ENCODE measurements around the gene HOXA9.

HOXA9 gene

DNA sequence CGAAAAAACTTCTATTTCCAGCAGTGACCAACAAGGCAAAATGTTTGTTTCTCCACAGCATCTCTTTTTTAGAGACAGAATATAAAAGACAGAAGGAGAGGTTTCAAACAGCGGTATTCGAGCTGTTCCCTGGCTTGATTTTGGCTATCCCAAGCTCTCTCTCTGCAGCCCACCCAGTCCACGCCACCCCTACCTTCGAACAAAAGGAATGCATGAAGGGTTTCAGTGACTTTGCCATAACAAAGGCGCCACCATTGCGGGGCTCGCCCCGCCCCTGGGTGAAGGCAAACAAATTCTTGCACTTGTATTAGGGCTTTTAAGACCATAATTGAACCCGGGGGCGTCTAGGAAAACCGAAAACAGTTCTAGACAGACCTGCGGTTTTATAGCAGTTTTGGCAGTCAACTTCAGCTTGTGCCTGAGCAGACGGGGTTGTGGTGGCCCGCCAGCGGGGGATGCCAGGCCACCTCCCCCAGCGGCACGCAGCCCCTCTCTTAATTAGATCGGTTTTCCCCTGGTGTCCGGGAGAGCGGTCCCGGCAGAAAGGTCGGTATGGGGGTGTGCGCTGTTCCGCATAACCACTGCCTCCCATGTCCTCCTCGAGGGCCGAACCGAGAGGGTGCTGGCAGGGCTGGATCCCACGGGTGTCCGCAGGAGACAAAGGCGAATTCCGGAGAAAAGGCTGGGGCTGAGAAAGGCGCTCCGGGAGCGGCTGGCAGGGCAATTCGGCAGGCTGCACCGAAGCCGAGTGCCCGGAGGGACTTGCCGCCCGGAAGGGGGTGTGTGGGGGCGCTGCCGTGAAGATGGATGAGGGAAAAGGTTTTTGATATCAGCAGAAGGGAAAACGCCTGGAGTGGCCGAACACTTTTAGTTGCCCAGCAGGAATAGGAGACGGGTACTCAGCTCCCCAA lies 22.4 kb upstream of the HOXA9 start:
- DNase-seq, result no peak

DNA sequence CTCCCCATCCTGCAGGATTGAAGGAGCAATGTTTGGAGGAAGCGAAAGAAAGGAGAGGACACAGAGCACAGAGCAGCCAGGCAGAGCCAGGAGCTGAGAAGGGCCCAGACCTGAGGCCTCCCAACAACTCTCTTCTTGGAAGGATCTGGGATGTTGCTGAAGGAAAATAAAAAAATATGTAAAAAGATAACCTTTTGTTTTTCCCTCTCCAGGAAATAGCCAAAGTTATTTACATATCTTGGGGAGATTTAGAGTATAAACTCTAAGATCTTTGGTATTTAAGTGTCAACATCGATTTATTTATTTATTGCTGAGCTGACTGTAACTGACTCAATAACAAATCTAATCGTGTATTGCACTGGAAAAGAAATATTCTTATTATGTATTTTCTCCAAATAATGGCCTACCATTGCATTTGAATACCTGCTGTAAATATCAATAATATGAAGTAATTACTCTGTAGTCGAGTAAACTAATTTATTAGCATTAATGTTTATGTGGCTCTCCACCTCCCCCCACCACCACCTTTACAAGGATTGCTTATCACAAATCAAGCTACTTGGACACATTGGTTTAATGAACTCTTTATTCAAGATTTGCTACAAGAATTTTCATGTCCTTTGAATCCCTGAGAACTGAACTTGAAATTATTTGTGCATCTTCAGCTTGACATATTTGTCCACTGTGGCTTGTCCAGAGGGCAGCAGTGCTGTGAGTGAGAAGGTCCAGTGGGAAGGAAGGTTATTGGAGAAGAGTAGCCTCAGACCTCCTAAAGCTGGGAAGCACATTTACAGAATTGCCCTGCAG lies 21.5 kb upstream of the HOXA9 start:
- DNase-seq, result no peak

DNA sequence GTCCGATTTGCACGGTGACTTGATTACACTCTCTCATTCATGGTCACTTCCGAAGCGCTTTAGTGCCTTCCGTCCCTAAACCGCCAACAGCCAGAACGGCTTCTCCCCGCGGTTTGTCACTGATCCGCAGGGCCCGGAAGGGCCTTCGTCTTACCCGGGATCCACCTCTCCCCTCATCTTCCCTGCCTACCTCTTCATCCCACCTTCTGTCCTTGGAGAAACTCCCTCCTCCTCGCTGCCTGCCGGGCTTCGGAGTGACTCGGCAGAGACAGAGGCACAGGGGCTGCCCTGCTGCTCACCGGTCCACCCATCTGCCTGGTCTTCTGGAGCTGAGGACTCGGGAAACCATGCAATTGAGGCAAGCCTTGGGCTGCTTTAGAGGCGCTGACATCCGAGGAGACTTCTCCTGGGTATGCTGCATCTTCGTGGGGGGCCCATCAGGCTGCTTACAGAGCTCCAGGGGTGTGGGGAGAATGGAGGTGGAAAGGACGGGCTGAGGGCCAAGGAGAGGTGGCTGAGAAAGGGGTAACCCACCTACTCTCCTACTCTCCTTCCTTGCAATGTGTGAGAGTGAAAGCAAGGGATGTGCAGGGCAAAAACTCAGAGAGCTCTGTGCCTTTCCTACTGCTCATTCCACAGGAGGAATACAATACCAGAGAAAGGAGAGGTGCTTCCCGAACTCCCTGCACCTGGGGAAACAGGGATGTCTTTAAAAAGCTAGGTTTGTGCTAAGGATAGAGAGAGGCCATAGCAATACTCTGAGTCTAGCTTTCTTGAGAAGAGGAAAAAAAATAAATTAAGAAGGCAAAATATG lies 20.7 kb upstream of the HOXA9 start:
- no peak for DNase-seq

DNA sequence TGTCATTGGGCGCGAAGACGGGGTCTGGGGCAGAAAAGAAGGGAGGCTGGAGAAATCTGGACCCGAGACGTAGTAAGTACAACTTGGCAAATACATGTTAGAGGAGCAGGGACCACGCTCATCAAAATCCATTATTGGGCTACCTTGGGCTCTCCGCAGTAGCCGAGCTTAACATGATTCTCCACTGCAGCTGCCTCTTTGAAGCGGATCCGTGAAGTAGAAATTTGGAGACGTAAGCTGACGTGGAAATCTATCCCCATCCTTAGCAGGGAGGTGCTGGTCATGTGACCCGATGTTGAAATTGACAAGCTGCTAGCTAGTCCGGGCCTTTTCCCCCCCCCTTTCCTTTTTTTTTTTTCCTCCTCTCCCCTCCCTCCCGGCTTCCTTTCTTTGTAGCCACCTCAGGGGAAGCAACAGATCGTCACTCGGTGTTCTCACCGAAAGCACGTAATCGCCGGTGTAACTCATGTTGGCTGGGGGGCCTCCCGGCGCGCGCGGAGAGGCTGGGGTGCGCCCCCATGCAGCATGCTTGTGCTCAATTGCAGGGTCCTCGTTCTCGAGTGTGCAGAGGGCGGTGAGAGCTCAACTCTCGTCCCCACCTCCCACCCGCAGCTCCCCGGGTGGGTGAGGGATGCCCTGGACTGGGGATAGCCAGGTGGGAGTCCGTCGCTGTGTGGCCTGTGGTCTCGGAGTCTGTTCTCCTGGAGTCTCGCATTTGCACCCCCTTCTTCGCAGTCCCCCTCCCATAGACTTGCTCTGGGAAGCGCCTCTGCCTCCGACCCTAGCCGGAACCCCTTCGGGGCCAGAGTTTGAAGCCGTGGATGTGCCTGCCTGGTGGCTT lies 19.9 kb upstream of the HOXA9 start, which contains the start of gene HOXA11:
TSS of gene HOXA11 (minus strand) at position 220 of the 841 bp plus-strand sequence. CDS start at position 132, 88 bp downstream.
- no peak for DNase-seq

DNA sequence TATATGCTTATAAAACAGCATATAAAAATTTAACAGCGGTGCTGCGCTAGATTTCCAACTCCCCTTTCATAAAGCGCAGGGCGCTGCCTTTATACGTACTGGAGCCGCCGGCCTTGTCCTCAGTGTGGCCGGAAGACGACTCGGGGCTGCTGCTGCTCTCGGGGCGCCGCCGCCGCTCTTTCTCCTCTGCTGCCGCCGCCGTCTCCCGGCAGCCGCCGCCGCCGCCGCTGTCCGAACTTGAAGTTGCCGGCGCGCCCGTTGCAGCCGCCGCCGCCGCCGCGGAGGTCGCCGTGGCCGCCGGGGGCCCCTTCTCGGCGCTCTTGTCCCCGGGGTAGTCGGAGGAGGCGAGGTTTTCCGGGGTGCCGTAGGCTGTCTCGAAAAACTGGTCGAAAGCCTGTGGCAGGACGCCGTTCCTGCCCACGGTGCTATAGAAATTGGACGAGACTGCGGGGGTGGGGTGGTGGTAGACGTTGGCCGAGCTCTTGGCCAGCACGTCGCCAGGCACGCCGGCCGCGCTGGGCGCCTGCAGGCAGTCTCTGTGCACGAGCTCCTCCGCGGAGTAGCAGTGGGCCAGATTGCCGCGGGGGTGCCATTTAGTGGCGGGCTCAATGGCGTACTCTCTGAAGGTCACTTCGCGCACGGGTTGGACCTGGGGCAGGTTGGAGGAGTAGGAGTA lies 19.1 kb upstream of the HOXA9 start:
- DNase-seq, result no peak

DNA sequence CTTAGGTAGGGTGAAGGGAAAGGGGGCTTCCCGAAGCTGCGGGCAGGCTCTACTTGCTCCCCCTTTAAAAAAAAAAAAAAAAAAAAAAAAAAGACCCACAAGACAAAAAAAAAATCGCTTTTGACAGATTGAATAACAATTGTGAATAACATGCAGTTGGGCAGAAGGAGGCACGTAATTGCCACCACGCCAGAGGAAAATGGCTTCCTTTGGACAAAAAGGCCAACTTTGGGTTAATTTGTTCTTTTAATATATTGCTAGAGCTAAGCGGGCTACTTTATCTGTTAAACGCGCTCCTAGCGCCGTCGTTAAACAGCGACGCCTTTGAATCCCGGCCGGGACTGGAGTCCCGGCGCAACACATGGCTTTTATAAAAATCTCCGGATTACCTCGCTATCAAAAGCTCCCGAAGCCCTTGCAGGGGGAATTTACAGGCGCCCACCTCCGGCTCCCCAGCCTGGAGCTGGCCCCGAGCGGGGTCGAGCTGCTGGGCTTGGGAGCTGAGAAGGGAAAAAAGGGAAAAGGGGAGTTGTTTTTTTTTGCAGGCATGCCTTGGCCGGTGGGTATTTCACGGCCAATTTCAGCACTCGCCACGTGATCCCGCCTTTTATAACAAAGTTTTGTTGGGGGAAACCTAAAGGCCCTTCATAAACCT lies 18.5 kb upstream of the HOXA9 start:
- DNase-seq, result no peak

DNA sequence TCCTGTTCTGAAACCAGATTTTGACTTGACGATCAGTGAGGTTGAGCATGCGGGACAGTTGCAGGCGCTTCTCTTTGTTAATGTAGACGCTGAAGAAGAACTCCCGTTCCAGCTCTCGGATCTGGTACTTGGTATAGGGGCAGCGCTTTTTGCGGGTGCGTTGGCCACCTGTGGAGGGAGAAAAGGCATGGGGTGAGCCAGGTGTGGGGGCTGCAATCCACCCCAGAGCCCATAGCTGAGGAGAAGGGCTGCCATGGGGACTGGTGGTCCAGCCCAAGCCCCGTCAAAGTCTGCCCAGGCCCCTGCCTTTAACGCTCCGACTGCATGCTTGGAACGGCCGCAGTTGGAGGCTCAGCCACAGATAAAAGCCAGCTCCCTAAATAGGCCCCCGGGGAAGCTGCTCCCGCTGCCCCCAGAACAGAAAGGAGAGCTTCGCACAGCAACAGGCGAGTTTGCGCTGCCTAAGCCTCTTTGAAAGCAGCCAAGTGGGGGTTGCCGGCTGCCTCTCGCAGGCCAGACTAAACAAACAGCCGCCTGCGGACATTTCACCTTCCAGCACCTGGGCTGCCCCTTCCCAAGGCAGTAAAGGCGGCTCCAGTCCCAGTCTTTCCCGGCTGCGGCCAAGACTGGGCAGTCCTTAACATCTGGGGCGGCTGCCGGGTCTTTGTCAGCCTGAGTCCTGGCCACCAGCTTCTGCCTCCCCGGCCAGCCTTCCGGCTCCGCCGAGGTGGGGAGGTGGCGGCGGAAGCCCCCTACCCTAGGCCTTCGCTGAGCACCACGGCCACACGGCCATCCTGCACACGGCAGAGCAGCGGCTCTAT lies 17.7 kb upstream of the HOXA9 start:
- peak; percentile 57 for DNase-seq

DNA sequence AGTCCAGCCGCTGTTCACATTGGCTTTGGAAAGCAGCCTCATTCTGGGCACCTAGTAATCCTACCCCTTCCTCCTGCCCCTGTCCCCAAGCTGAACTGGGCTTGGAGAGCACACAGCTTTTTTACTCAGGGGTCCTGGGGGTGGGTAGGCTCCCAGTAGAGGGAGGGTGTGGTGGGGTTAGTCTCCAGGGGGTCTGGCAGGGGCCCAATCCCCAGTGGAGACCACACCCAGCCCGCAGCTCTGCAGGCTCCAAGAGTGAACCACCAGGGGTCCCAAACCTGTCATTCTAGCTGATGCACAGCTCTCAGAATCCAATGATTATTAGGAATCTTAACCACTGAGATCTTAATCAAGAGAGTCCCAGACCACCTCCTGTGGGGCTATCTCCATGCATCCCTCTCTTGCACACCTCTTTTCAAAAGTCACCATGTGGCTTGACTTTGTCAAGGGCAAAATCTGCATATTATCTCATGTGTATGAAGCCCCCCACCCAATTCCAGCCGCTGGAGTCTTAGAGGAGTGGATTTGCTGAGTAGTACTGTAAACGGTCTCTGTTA lies 17.0 kb upstream of the HOXA9 start:
- no peak for DNase-seq

DNA sequence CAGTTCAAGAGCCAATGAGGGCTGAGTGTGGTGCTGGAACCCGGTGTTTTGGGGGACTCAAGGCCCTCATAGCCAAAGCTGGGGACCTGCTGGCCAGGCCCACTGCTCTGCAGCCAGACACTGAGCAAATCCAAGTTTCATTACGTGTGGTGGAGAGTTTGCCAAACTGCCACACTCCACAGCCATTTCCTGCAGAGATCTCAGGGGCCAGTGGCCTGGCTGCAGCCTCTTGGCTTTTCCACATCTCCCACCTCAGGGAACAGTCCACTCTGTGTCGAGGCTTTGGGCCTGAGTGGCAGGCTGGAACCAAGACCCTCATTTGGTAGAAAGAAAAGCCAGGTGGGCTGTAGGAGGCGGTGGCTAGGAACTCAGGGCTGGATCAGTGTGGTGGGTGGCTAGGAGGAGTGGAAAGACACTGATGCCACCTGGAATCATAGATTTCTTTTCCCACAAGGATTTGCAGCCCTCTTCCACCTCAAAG lies 16.5 kb upstream of the HOXA9 start:
- no peak for DNase-seq

DNA sequence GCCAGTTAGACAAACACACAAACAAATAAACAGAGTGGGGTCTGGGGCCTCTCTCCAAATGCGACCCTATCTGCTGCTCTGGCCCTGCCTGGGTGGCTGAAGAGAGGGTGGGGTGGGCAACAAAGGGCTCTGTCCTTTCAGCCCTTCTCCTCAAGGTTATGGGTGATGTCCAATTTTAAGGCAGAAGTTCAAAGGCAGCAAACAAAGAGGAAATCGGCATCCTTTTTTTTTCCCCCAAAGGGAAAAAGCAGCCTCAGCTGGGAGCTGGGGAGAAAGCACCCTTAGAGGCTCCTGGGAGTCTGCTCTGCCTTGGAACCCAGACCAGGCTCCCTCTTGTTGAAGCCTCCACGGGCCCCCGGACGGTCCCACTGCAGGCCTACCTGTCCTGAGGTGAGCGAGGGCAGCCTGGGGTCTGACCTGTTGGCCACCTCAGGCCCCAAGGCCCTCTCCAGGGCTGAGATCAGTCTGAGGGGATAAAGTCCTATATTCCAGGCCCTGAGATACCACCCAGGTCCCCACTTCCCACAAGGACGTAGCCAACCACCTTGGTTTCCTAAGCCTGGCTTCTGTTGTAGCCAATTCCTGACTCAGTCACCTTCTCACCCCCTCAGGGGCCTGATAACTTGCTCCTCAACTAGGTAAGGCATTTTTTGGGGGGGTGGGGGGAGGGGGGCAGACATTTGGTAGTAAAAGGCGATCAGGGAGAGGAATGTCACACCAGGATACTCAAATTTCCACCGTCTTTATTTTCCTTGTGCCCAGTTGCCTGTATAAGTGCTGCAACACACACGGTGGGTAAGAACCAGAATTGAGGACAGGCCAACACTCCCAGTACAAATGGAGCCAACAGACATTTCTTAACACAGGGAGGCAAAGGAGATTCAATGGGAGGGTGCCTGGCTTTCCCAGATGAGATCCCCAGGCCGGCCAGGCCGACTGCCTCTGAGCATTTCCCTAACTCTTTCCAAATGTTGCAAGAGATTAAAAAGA lies 15.4 kb upstream of the HOXA9 start:
- no peak for DNase-seq

DNA sequence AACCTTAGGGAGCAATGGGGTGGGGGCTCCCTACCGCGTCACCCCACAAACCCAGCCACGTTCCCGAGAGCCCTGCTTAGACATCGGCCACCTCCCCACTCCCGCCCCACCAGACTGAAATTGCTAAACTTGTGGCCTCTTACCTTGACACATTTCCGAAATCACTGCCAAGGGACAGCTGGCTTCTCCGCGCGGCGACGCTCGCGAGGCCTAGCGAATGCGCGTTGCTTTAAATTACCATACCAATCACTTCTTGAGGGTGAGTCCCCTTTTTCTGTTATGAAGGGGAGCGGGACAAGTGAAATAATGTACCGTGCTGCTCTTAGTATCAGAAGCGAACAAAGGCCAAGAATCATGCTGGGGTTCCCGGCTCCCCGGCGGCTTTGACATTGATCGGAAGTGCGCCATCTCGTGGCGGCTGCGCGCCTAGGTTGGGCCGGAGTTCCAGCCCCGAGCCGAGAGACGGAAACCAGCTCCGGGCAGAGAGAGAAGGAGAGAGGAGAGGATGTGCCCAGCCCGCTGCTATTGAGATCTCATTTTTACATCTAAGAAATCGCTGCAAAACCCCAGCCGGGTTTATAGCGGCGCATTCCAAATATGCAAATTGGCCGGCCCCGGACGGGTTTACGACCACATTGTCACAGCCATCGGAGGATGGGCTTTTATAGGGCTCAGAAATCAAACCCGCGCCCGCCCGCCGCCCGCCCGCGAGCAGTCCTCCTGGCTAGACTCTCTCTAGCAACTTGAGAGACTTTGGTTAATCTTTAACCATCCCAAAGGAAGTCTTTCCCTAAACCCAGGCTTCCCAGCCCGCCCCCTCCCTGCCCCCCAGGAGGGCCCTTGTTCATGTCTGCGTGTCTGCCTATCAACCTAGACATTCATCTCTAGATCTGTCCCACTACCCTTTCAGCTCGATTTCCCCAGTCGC lies 14.4 kb upstream of the HOXA9 start:
- peak; percentile 78 for DNase-seq

DNA sequence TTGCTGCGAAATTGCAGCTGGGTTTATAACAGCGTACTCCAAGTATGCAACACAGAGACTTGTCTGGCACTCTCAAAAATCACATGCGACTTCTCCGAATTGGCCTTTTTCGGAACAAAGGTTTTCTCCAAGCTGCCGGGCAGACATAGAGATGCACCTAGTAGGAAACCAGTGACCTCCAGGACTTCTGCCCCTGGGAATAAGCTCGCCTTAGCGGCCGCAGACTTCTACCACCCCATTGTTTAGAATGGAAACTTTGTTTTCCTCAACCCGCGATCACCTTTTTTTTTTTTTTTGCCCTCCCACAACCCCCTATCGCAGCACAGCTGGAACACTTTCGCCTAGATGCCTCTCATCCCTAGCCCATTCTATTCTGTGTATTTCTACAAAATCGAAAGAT lies 13.7 kb upstream of the HOXA9 start:
- DNase-seq, result no peak

DNA sequence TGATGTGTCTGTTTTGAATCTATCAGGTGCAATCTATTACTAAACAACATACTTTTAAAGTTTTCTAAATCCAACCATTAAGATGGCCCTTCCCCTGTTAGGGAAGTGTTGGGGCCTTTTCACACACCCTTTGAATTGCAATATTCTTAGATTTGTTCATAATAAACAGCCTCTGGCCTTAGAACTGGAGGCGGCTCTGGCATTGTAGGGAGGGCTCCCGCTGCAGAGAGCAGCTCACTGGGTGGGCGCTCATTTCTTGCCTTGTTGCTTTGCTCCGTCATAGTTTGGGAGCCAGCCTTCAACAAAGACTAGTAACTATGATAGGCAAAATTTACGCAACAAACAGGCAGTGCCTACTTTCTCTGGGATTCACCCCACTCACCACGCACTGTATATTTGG lies 13.0 kb upstream of the HOXA9 start:
- no peak for DNase-seq

DNA sequence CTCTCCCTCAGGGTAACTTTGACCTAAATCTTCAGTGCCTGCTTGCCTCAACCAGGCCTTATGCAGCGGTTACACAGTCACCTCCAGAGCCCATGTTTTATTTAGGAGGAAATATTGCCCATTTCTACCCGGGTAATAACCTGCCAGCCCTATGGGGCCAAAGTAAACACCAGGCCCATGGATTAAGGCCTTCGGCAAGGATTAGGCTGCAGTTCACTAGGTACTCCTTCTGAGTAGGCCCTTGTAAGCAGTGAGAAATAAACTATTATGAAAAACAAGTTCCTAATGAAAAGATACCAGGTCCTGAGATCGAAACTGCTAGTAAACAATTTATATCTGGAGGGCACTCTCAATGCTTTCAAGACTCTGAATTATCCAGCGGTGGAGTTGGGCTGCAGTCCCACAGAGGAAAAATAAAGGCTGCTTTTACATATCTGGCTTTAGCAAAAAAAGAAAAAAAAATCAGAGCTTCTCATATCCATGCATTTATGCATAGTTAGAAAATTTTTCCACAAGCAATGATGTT lies 12.5 kb upstream of the HOXA9 start:
- DNase-seq, result no peak

DNA sequence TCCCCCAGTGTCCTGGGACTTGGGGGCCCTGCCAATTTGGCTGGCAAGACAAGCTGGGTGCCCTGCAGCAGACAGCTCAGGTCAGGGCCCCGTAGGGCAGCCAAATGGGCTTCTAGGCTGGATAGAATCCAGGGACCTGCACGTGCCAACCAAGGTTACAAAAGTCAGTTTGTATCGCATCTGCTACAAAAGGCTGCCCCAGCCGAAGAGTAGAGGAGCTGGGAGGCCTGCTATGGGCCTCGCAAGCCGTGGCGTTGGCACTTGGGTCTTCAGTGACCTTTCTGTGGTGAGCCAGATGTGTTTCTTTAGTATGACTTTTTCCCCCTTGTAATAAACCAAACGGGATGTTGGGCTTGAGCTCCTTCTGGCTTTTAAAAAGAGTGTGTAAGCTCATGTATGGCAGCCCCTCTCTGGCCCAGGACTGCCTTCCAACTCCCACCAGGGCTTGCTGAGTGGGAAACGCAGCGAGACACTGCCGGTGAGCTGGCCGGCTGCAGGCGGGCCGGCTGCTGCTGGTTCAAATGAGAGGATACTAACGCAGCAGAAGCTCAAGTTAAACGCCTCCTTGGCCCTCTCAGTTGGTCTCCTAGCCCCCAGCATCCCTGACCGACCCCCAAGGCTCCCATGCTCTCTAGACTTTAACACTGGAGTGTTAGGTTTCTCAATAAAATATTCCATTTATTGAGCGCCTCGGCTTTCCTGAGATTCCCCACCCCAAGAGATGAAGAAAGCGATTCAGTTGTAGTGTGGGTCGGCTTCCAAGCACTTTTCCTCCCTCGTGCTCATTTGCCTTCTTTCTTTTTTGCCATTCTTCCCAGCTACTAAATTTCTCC lies 11.8 kb upstream of the HOXA9 start:
- DNase-seq, result no peak

DNA sequence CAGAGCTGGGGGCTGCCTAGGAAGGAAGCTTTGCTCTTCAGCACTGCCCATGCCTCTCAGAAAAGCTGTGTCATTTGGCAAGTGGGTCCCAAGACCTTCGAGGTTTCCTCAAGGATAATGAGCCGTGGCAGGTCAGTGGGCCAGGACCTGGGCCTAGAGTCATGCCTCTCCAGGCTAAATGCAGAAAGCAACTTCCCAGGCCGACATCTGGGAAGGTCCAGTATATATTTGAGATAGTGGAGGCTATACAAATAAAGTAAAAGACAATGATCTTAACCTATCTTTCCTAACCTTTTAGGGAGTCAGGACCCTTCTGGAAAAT lies 11.1 kb upstream of the HOXA9 start:
- no peak for DNase-seq
